CD4-positive, alpha-beta T cell treated with Interleukin-4 for 1 hour (primary cell): ENCODE results near the gene ZNF559.

Experiments
- DNase-seq, 2 donors: peaks; one replicate each; pipeline ENCODE4 v3.0.0-alpha.2; 2020 to 2022

The ZNF559 gene

DNA sequence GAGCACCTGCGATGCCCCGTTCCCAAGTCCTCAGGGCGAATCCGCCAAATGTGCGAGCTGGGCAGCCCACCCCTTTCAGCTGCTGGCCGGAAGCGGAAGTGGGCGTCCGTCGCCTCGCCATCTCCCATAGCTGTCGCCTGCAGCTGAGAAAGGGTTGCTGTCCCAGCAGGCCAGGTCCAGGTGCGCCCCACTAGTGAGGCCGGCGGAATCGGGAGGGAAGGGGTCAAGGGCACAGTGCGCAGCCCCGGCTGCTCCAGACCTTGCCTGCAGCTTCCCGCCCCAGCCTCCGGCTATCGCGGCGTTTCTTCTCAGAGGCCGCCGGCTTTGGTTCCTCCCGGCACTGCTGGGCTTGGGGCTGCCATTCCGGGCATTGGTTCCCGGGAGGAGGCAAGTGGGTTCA, 38.9 kb downstream of the ZNF559 start, which contains the start of gene ZNF177:
ZNF177 (plus strand) TSS at position 109 of the 400 bp plus-strand sequence. CDS start 15,299 bp downstream, outside the sequence.
- no peak for DNase-seq

DNA sequence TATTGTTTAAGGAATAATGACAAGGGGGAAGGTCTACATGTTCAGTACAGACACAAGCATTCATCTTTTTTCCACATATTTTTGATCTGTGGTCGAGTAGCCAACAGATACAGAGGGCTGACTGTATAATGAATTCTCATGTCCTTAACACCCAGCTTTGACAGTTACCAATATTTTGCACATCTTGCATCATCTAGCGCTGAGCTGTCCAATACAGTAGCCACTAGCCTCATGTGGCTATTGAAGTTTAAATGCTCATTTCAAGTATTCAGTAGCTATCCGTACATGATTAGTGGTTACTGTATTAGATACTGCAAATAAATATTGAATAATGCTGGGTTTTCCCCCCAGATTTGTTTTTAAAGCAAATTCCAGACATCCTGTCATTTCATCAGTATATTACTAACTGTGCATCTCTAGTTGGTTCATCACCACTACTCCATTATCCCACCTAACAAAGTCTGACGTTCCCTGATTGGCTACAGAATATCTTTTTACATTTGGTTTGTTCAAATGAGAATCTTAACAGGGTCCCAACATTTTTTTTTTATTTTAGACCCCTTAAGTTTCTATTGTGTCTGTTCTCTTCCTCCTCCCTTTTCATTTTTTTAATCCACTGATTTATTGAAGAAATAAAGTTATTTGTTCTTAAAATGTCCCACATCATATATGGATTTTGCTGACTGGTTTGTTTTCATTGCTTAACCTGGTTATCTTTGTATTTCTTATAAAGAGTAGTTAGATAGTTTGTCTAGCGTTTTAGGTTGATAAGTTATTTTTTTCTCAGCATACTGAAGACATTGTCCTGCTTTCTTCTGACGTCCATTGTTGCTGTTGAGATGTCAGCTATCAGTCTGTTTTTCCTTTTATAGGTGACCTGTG, 47.0 kb downstream of the ZNF559 start:
- no peak for DNase-seq

DNA sequence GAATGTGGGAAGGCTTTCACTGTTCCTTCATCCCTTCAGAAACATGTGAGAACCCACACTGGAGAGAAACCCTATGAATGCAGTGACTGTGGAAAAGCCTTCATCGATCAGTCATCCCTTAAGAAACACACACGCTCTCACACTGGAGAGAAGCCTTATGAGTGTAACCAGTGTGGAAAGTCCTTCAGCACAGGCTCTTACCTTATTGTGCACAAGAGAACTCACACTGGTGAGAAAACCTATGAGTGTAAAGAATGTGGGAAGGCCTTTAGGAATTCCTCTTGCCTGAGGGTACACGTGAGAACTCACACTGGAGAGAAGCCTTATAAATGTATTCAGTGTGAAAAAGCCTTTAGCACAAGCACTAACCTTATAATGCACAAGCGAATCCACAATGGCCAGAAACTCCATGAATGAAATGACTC, 57.4 kb downstream of the ZNF559 start:
- DNase-seq = no peak
